Retina (tissue), 1 donor: Measurements from ENCODE around the gene TXNDC8.

Source experiments
- DNase-seq: peaks from one replicate; pipeline ENCODE4 v3.0.0-alpha.2; 2016

TXNDC8 gene

GRCh38 chr9:110276781-110277180 lies 60.9 kb downstream of the TXNDC8 start:
- DNase-seq, result no peak

- no peak for DNase-seq
Observed at GRCh38 chr9:110270211-110270995, 67.3 kb downstream of the TXNDC8 start.

DNA sequence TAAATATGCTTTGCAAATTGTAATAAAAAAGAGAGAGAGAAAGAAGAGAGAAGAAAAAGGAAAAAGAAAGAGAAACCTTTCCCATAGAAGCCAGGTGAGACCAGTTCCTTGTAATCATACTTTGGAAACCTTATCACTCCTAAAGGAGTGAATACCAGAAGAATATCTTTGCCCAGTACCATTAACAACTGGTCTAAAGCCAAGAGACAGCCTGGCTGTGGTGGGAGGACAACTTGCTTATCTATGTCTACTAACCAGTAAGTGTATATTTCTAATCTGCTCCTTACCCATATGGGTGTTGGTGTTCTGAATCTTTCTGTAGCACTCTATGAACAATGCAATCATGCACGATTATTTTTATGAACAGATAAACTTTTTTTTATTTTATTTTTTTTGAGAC lies 70.9 kb downstream of the TXNDC8 start:
- no peak for DNase-seq

- no peak for DNase-seq
Observed at GRCh38 chr9:110261632-110262031, 76.0 kb downstream of the TXNDC8 start.

- DNase-seq, result no peak
Observed at GRCh38 chr9:110260911-110261310, 76.8 kb downstream of the TXNDC8 start.

DNA sequence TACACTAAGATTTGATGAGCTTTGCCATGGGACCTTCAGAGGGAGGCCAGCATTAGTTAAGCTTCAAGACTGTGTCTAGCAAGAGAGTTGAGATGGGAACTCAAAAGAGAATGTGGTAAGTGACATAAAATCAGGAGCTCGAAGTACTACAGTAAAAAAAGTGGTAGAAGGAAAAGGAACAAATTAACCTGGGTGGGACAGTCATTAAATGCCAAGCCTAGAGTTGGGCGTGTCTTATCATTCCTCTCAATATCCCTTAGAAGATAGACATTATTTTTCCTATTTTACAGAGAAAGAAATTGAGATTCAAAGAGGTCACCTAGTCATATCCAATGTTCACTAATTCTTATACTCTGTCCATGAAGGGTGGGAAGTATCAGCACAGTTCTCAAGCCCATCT lies 78.1 kb downstream of the TXNDC8 start:
- no peak for DNase-seq

DNA sequence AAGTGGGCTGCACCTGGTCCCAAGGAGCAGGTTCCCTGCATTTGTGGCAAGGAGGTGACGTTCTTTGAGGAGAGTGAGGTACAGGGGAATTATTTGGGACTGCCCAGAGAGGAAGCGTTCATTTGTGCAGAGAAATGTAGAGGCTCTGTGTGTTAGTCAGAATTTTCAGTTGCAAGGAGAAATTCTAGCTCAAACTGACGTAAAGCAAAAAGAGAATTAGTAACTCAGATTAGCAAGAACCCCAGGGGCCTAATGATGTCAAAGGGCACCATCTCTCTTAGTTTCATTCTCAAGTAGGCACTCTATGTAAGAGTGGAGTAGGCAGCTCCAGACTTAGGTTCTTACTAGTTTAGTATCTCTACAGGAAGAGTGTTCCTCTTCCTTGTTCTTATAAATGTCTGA lies 79.0 kb downstream of the TXNDC8 start:
- DNase-seq, result no peak

DNA sequence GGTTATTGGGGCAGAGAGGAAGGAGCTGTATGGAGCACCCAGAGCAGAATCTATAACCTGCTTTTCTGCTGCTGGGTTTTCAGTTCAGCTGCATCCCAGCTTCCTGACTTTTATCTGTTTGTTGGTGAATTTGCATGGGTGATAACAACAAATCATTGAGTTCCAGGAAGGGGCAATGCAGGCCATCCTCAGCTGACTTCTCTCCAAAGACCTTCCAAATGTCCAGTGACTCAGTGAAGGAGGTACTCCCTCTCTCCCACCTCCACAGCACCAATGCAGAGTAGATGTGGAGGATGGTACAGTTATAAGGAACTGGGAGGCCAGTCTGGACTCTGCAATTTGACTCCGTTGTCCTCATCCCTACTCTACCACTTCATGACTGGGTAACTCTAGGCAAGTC lies 79.7 kb downstream of the TXNDC8 start:
- no peak for DNase-seq

GRCh38 chr9:110257097-110257841 lies 80.4 kb downstream of the TXNDC8 start:
- DNase-seq, result no peak

- DNase-seq, result peak; percentile 92
Observed at GRCh38 chr9:110256380-110257096, 81.1 kb downstream of the TXNDC8 start, which contains the start of gene TXN. Gene TXN, minus strand, starts transcription at chr9:110256507. Its CDS starts 72 bp downstream, at chr9:110256435.

DNA sequence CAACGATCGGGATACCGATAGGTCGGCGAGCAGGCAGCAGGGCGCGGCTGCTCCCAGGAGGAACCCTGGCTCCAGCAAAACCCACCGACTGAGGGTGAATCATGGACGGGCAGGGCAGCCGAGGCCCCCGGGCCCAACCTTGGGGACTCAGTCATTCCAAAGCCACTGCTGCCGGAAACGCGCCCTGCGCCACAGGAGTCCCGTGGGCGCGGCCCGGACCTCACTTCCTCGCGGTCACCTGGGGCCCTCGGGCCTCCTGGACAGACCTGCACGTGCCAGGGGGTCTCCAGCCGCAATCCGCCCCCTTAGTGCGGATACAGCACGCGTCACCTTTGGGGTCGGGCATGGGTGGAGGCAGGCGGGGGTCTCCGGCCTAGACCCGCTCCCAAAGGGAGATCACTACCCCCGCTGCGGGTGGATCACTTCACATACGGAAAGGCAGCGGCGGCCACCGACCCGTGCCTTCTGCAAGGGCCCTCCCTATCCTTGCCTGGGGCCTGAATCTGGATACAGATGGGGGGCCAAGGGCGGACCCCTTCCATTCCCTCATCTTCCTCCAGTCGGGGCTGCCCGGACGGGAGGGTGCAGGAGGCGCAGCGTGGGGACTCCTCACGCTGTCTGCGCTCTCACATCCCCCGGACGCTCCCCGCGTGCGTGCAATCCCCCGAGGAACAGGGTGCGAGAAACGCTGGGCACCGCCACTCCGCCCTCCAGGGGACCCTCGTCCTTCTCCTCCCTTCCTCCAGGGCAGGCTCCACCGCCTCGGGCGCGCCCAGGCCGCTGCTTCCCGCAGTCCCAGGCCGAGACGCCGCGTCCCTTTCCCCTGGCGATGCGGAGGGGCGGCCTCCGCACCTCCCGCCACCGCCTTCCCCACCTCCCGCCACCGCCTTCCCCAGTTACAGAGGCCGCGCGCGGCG lies 81.9 kb downstream of the TXNDC8 start:
- peak; percentile 87 for DNase-seq

- DNase-seq, result no peak
Observed at GRCh38 chr9:110255034-110255462, 82.6 kb downstream of the TXNDC8 start.

DNA sequence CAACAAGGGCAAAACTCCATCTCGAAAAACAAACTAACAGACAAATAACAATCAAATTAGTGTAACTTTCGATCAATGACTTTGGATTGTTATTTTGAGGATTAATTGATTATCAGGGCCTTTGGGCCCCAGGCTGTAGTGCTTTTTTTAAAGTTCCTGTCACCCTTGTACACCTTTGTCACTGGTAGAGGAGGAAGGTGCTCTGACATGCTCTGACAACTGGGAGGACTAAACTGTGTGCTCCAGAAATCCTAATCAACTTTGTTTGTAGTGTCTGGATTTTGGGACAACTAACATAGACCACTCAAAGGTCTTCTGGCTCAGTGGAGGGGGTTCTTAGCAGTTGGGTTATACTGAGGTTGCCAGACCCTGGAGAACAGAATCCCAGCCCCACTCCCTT lies 83.2 kb downstream of the TXNDC8 start:
- DNase-seq, result no peak
